ENCODE results near the gene TIMELESS.

TIMELESS gene

GRCh38 chr12:56477521-56478225 lies 28.4 kb upstream of the TIMELESS start (continued):
- TF ChIP-seq, protein P1, sequence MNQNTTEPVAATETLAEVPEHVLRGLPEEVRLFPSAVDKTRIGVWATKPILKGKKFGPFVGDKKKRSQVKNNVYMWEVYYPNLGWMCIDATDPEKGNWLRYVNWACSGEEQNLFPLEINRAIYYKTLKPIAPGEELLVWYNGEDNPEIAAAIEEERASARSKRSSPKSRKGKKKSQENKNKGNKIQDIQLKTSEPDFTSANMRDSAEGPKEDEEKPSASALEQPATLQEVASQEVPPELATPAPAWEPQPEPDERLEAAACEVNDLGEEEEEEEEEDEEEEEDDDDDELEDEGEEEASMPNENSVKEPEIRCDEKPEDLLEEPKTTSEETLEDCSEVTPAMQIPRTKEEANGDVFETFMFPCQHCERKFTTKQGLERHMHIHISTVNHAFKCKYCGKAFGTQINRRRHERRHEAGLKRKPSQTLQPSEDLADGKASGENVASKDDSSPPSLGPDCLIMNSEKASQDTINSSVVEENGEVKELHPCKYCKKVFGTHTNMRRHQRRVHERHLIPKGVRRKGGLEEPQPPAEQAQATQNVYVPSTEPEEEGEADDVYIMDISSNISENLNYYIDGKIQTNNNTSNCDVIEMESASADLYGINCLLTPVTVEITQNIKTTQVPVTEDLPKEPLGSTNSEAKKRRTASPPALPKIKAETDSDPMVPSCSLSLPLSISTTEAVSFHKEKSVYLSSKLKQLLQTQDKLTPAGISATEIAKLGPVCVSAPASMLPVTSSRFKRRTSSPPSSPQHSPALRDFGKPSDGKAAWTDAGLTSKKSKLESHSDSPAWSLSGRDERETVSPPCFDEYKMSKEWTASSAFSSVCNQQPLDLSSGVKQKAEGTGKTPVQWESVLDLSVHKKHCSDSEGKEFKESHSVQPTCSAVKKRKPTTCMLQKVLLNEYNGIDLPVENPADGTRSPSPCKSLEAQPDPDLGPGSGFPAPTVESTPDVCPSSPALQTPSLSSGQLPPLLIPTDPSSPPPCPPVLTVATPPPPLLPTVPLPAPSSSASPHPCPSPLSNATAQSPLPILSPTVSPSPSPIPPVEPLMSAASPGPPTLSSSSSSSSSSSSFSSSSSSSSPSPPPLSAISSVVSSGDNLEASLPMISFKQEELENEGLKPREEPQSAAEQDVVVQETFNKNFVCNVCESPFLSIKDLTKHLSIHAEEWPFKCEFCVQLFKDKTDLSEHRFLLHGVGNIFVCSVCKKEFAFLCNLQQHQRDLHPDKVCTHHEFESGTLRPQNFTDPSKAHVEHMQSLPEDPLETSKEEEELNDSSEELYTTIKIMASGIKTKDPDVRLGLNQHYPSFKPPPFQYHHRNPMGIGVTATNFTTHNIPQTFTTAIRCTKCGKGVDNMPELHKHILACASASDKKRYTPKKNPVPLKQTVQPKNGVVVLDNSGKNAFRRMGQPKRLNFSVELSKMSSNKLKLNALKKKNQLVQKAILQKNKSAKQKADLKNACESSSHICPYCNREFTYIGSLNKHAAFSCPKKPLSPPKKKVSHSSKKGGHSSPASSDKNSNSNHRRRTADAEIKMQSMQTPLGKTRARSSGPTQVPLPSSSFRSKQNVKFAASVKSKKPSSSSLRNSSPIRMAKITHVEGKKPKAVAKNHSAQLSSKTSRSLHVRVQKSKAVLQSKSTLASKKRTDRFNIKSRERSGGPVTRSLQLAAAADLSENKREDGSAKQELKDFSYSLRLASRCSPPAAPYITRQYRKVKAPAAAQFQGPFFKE (tag by site-specific recombination; IDR thresholded peaks at IDR 0.05; ENCODE audit: borderline replicate concordance) = no peak

DNA sequence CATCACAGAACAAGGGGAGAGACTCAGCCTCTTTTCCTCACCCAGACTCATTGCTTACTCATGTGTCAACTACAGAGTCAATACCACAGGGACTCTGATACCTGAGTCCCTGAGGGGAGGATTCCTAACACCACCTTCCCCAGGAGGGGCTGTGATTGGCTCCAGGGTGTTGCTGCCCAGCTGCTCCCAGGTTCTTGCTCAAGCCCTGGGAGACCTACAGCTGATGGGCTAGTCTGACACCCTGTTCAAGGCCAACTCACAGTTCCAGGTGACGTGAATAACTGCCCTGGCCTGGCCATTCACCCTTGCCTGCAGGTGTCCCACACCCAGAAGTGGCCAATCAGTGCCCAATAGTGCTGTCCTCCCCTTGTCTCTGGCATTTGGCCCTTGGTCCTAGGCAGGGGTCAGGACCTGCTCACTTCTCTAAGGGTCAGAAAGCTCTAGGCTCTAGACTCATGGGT lies 27.8 kb upstream of the TIMELESS start:
- POLR2A ChIA-PET = interaction anchor here (1.3 kb wide), 1 partner anchor 255 kb away, joined by 4 read pairs; the partner anchor contains the start of gene RNF41

GRCh38 chr12:56476143-56476542 lies 26.9 kb upstream of the TIMELESS start:
- H3K4me1 ChIP-seq (ENCODE audit: control insufficient read depth, insufficient read depth, low read length) = no peaks in the 10 kb centered on the region
- H3K27ac ChIP-seq (ENCODE audit: extremely low read depth, low read depth, low read length) = no peak overlapping the region
- H3K36me3 ChIP-seq (ENCODE audit: control insufficient read depth in 2 of 2, insufficient read depth in 1 of 2, low read length in 2 of 2) = peaks cover 0 to 27% of the 10 kb centered on the region in 2 experiments; a peak in 2 of 3 replicates
- H3K4me3 ChIP-seq (ENCODE audit: low read depth, low read length) = no peak overlapping the region
- ChIA-PET CTCF (interaction anchor here (0.7 kb wide), 1 partner anchor 274 kb away, joined by 6 read pairs; no protein-coding TSS in a partner anchor), POLR2A (no interaction called here)
- no peaks in the 10 kb centered on the region for H3K9me3 ChIP-seq (ENCODE audit: control insufficient read depth, insufficient read depth, low read depth, low read length)
- TF ChIP-seq, protein P2, sequence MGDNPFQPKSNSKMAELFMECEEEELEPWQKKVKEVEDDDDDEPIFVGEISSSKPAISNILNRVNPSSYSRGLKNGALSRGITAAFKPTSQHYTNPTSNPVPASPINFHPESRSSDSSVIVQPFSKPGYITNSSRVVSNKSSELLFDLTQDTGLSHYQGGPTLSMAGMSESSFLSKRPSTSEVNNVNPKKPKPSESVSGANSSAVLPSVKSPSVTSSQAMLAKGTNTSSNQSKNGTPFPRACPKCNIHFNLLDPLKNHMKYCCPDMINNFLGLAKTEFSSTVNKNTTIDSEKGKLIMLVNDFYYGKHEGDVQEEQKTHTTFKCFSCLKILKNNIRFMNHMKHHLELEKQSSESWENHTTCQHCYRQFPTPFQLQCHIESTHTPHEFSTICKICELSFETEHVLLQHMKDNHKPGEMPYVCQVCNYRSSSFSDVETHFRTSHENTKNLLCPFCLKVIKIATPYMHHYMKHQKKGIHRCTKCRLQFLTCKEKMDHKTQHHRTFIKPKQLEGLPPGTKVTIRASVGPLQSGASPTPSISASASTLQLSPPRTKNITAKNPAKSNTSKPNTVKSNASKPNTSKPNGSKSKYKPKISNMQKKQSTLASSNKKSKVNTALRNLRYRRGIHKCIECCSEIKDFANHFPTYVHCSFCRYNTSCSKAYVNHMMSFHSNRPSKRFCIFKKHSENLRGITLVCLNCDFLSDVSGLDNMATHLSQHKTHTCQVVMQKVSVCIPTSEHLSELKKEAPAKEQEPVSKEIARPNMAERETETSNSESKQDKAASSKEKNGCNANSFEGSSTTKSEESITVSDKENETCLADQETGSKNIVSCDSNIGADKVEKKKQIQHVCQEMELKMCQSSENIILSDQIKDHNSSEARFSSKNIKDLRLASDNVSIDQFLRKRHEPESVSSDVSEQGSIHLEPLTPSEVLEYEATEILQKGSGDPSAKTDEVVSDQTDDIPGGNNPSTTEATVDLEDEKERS (tag by site-specific recombination; IDR thresholded peaks at IDR 0.05) = no peak
- TF ChIP-seq ZNF394 (tag by site-specific recombination; IDR thresholded peaks at IDR 0.05; ENCODE audit: borderline replicate concordance) (no peak), WT1 (tag by site-specific recombination; IDR thresholded peaks at IDR 0.05) (no peak), ZNF433 (tag by site-specific recombination; IDR thresholded peaks at IDR 0.05; ENCODE audit: low read depth) (no peak), ZNF274 (IDR thresholded peaks at IDR 0.05; ENCODE audit: low read length) (no peak), ZNF274 (tag by site-specific recombination; IDR thresholded peaks at IDR 0.05; ENCODE audit: borderline replicate concordance) (no peak), ZNF530 (tag by site-specific recombination; IDR thresholded peaks at IDR 0.05; ENCODE audit: low read depth) (no peak), ZNF223 (tag by site-specific recombination; IDR thresholded peaks at IDR 0.05) (no peak), ZSCAN16 (tag by site-specific recombination; IDR thresholded peaks at IDR 0.05) (no peak), EGR2 (tag by site-specific recombination; IDR thresholded peaks at IDR 0.05; ENCODE audit: low read depth) (peak; percentile 88), ZNF677 (tag by site-specific recombination; IDR thresholded peaks at IDR 0.05) (no peak), ZBTB21 (tag by site-specific recombination; IDR thresholded peaks at IDR 0.05) (no peak)
- TF ChIP-seq, protein P3, sequence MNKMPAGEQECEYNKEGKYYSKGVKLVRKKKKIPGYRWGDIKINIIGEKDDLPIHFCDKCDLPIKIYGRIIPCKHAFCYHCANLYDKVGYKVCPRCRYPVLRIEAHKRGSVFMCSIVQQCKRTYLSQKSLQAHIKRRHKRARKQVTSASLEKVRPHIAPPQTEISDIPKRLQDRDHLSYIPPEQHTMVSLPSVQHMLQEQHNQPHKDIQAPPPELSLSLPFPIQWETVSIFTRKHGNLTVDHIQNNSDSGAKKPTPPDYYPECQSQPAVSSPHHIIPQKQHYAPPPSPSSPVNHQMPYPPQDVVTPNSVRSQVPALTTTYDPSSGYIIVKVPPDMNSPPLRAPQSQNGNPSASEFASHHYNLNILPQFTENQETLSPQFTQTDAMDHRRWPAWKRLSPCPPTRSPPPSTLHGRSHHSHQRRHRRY (tag by site-specific recombination; IDR thresholded peaks at IDR 0.05) = no peak

More for the DNA sequence above, 27.8 kb upstream of the TIMELESS start:
- H3K27ac ChIP-seq (ENCODE audit: extremely low read depth, low read depth, low read length) = no peak overlapping the region
- peaks cover 0 to 18% of the 10 kb centered on the region in 2 experiments; a peak in 2 of 3 replicates for H3K36me3 ChIP-seq (ENCODE audit: control insufficient read depth in 2 of 2, insufficient read depth in 1 of 2, low read length in 2 of 2)
- H3K4me1 ChIP-seq (ENCODE audit: control insufficient read depth, insufficient read depth, low read length) = no peaks in the 10 kb centered on the region
- H3K9me3 ChIP-seq (ENCODE audit: control insufficient read depth, insufficient read depth, low read depth, low read length) = no peaks in the 10 kb centered on the region
- no peak overlapping the region for H3K4me3 ChIP-seq (ENCODE audit: low read depth, low read length)
- CTCF ChIA-PET = no interaction called here
- TF ChIP-seq ZNF585B (tag by site-specific recombination; IDR thresholded peaks at IDR 0.05) (no peak), ZNF112 (tag by site-specific recombination; IDR thresholded peaks at IDR 0.05) (no peak), ZNF670 (tag by site-specific recombination; IDR thresholded peaks at IDR 0.05; ENCODE audit: low read depth) (no peak), ZNF211 (tag by site-specific recombination; IDR thresholded peaks at IDR 0.05; ENCODE audit: low read depth) (no peak), GLIS1 (tag by site-specific recombination; IDR thresholded peaks at IDR 0.05) (peak; percentile 22; the same call in 1 of the 2 replicates), ZNF175 (tag by site-specific recombination; IDR thresholded peaks at IDR 0.05) (no peak)
- TF ChIP-seq, protein P4, sequence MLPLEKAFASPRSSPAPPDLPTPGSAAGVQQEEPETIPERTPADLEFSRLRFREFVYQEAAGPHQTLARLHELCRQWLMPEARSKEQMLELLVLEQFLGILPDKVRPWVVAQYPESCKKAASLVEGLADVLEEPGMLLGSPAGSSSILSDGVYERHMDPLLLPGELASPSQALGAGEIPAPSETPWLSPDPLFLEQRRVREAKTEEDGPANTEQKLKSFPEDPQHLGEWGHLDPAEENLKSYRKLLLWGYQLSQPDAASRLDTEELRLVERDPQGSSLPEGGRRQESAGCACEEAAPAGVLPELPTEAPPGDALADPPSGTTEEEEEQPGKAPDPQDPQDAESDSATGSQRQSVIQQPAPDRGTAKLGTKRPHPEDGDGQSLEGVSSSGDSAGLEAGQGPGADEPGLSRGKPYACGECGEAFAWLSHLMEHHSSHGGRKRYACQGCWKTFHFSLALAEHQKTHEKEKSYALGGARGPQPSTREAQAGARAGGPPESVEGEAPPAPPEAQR (tag by site-specific recombination; IDR thresholded peaks at IDR 0.05) = no peak
